Thyroid gland (tissue), 4 donors: ENCODE data around the gene KCNB1.

Experiments used
- CTCF ChIP-seq, 6 experiments: fragments of 200-600 bp in 3 of 6; fragments of 450-650 bp in 3 of 6; sonication (generic) in 3 of 6; IDR thresholded peaks; one replicate each; pipeline ENCODE4 v1.5.1; 2016 to 2019; ENCODE audit warnings: antibody characterized with exemption in 6 of 6, mild to moderate bottlenecking in 2 of 6, inconsistent platforms in 1 of 6, moderate library complexity in 1 of 6
- POLR2A ChIP-seq, 2 donors: fragments of 450-650 bp; IDR thresholded peaks; one replicate each; pipeline ENCODE4 v1.6.1; 2017; ENCODE audit warnings: antibody characterized with exemption in 2 of 2, mild to moderate bottlenecking in 2 of 2, moderate library complexity in 1 of 2

GRCh38 chr20:49353348-49353747 is 129.1 kb downstream of the KCNB1 start:
- TF ChIP-seq CTCF (IDR thresholded peaks at IDR 0.05) (no peak), POLR2A (IDR thresholded peaks at IDR 0.05) (no peak)
